Liver (tissue), 9 donors: ENCODE measurements around the gene BACH1. TPM values are rescaled to one million over a fixed set of nuclear protein-coding genes. Genes with fewer than 3 reads are reported as not detected.
A peak's percentile ranks its signal among the peaks of the same experiment; 100 is the strongest.

ENCODE experiments used
- DNase-seq: peaks from one replicate; pipeline ENCODE4 v3.0.0-alpha.2; 2017; ENCODE audit warnings: low spot score
- H3K27ac ChIP-seq, 2 donors: one replicate each; pipeline ENCODE4 v1.7.0; 2013; ENCODE audit warnings: inconsistent platforms in 2 of 2, low read length in 2 of 2, control low read depth in 1 of 2, low read depth in 1 of 2, mild to moderate bottlenecking in 1 of 2
- H3K27me3 ChIP-seq, 4 donors: one replicate each; pipeline versions ENCODE4 v1.6.1 to v1.7.0; 2013; ENCODE audit warnings: low read length in 3 of 4, inconsistent platforms in 1 of 4, mild to moderate bottlenecking in 1 of 4, moderate library complexity in 1 of 4; ENCODE audit not compliant: control insufficient read depth in 4 of 4, insufficient read depth in 4 of 4
- H3K36me3 ChIP-seq, 4 donors: one replicate each; pipeline versions ENCODE4 v1.6.1 to v1.7.0; 2013; ENCODE audit warnings: low read length in 3 of 4, mild to moderate bottlenecking in 3 of 4, low read depth in 1 of 4, moderate library complexity in 1 of 4; ENCODE audit not compliant: control insufficient read depth in 4 of 4, insufficient read depth in 3 of 4
- H3K4me1 ChIP-seq, 4 donors: one replicate each; pipeline versions ENCODE4 v1.6.1 to v1.7.0; 2013; ENCODE audit warnings: low read length in 3 of 4, mild to moderate bottlenecking in 3 of 4, moderate library complexity in 1 of 4; ENCODE audit not compliant: control insufficient read depth in 4 of 4, insufficient read depth in 4 of 4
- H3K4me3 ChIP-seq, 3 donors: one replicate each; pipeline versions ENCODE4 v1.6.1 to v1.7.0; 2013; ENCODE audit warnings: low read length in 3 of 3, control low read depth in 1 of 3, low read depth in 1 of 3, mild to moderate bottlenecking in 1 of 3
- H3K9ac ChIP-seq, 2 donors: one replicate each; pipeline ENCODE4 v1.7.0; 2013; ENCODE audit warnings: low read length in 2 of 2, mild to moderate bottlenecking in 2 of 2, moderate library complexity in 2 of 2, control low read depth in 1 of 2, low read depth in 1 of 2
- H3K9me3 ChIP-seq, 4 donors: one replicate each; pipeline versions ENCODE4 v1.6.1 to v1.7.0; 2013; ENCODE audit warnings: low read length in 3 of 4; ENCODE audit not compliant: control insufficient read depth in 4 of 4
- FOXA1 ChIP-seq: IDR thresholded peaks from 2 replicates; pipeline ENCODE4 v1.6.1; 2016; ENCODE audit warnings: antibody characterized with exemption
- YY1 ChIP-seq: IDR thresholded peaks from 2 replicates; pipeline ENCODE4 v1.6.1; 2016; ENCODE audit warnings: antibody characterized with exemption, mild to moderate bottlenecking
- WGBS: extraction: QIAGEN DNeasy Blood & Tissue Kit; methylation state at CpG from one replicate; pipeline ENCODE4 v1.1.7; 2013; 5-methylcytosine and 5-hydroxymethylcytosine counted together
- polyA plus RNA-seq, 2 donors: library from polyadenylated mRNA; stranded (reverse) in 1 of 2; unstranded in 1 of 2; fragments of 200-250 nt in 1 of 2; fragments of >200 nt in 1 of 2; fragmentation: Nextera tagmentation in 1 of 2; extraction: Ambion mirVana in 1 of 2; gene quantifications; one replicate each; pipeline versions ENCODE4 v1.2.1 to v1.2.3, GENCODE V29; 2013 to 2015
- total RNA-seq, 2 donors: library from RNA; depleted of rRNA; stranded (reverse); fragments of >200 nt; gene quantifications; one replicate each; pipeline ENCODE4 v1.2.3, GENCODE V29; 2014
- TF ChIP-seq, protein P1 (sequence below): IDR thresholded peaks from 2 replicates; pipeline ENCODE4 v1.6.1; 2016; ENCODE audit warnings: antibody characterized with exemption
- TF ChIP-seq, protein P2 (sequence below): IDR thresholded peaks from 2 replicates; pipeline ENCODE4 v1.6.1; 2016; ENCODE audit warnings: antibody characterized with exemption
- TF ChIP-seq, protein P3 (sequence below): IDR thresholded peaks from 2 replicates; pipeline ENCODE4 v1.6.1; 2016; ENCODE audit warnings: antibody characterized with exemption, mild to moderate bottlenecking
- donor health status: healthy.
- donor health status: healthy.
- donor health status: healthy.
- donor health status: healthy.
- donor health status: healthy.

BACH1 gene
- total and polyA plus RNA-seq, 4 donors, result 7.5 to 47.1 (median 19.9) TPM

DNA sequence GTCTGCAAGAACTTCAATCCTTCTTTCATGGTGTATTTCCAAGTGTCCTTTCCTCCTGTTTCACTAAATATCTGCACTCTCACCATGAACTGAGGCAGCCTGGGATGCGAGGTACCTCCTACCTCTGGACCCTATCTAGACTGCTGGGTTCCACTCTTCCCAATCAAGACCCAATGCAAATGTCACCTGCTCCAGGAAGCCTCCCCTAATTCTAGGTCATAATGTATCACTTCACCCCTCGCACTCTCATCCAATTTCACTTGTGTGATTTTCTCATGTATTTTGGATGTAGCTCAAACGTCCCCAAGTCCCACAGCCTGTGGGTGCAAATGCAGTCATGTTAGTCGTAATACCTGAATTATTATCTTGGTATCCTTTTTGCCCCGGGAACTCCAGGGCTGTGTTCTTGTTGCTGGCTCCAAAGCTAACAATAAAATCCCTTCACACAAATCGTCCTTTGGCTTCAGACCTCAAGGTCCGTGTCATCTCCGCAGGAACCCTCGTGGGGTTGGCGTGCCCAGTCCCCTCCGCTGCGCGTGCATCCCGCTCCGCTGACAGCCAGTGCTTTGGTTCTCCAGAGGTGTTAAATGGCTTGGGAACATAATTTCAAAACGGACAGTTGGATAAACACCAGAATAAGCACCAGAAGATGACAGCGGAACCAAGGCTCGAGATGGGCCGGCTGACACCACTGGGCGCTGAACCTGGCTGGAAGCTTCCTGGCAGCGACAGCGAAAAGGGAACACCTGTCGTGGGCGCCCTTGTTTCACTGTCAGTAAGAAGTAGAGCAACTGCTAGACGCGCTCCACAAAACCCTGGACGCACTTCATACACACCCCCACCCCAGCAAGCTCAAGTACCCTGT is 1.0 kb upstream of the BACH1 start:
- 44% methylated on average over 27 of the region's 27 CpGs for WGBS
- Histone ChIP-seq H3K36me3 (no peaks in the 10 kb centered on the region), H3K4me3 (peak overlapping the region; percentile 52 to 94 (median 70)), H3K9ac (peak overlapping the region in 1 of 2 donors; percentile 36), H3K27me3 (no peaks in the 10 kb centered on the region), H3K27ac (peak overlapping the region; percentile 84 to 97), H3K9me3 (no peaks in the 10 kb centered on the region), H3K4me1 (peaks cover 2 to 44% (median 26%) of the 10 kb centered on the region in 4 donors)
- no peak for DNase-seq
- TF ChIP-seq, protein P1, sequence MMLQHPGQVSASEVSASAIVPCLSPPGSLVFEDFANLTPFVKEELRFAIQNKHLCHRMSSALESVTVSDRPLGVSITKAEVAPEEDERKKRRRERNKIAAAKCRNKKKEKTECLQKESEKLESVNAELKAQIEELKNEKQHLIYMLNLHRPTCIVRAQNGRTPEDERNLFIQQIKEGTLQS, result no peak
- TF ChIP-seq, protein P2, sequence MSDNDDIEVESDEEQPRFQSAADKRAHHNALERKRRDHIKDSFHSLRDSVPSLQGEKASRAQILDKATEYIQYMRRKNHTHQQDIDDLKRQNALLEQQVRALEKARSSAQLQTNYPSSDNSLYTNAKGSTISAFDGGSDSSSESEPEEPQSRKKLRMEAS, result no peak
- TF ChIP-seq, protein P3, sequence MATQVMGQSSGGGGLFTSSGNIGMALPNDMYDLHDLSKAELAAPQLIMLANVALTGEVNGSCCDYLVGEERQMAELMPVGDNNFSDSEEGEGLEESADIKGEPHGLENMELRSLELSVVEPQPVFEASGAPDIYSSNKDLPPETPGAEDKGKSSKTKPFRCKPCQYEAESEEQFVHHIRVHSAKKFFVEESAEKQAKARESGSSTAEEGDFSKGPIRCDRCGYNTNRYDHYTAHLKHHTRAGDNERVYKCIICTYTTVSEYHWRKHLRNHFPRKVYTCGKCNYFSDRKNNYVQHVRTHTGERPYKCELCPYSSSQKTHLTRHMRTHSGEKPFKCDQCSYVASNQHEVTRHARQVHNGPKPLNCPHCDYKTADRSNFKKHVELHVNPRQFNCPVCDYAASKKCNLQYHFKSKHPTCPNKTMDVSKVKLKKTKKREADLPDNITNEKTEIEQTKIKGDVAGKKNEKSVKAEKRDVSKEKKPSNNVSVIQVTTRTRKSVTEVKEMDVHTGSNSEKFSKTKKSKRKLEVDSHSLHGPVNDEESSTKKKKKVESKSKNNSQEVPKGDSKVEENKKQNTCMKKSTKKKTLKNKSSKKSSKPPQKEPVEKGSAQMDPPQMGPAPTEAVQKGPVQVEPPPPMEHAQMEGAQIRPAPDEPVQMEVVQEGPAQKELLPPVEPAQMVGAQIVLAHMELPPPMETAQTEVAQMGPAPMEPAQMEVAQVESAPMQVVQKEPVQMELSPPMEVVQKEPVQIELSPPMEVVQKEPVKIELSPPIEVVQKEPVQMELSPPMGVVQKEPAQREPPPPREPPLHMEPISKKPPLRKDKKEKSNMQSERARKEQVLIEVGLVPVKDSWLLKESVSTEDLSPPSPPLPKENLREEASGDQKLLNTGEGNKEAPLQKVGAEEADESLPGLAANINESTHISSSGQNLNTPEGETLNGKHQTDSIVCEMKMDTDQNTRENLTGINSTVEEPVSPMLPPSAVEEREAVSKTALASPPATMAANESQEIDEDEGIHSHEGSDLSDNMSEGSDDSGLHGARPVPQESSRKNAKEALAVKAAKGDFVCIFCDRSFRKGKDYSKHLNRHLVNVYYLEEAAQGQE, result no peak

DNA sequence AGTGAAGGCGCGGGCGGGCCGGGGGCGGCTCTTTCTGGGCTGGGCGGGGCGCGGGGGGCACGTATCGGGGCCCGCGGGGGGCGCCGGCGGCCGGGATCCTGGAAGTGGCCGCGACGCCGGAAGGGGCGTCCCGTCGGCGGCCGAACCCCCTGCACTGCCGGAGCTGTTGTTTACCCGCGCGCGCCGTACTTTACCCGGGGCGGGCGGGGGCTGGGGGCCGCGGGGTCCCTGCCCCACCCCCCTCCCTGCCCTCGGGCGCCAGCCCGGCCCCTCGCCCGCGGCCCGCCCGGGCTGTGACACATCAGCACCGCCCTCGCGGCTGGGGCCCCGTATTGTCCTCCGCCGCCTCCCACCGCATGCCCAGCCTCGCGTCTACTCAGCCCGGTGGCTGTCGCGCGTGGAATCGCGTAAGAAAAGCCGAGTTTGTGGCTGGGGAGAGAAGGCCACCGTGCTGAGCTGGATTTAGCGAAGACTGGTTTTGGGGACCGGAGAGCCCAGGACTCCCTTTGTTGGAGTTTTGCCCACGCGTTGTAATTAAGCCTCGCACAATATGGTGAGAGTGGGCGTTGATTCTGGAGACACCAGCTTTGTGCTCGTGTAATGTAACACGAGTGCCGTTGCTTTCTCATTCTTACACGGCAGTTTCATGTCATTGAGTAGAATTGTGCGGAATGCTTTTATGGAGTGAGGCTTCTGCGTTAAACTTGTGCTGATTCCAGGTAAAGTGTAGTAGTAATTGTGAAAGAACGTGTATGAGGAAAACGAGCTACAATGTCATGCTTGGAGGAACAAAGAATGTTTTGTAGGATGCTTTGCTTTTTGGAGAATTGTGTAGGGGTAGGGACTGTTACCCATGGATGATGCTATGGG is 559 bp downstream of the BACH1 start:
- DNase-seq, result peak; percentile 78
- peak overlapping the region; percentile 84 to 97 for H3K27ac ChIP-seq
- H3K9ac ChIP-seq, result peak overlapping the region; percentile 64 to 95
- TF ChIP-seq, protein P3, result peak; percentile 11
- TF ChIP-seq YY1 (peak; percentile 42), FOXA1 (no peak)
- no peaks in the 10 kb centered on the region for H3K36me3 ChIP-seq
- peak overlapping the region; percentile 59 to 94 (median 88) for H3K4me3 ChIP-seq
- H3K4me1 ChIP-seq, result peaks cover 2 to 53% (median 33%) of the 10 kb centered on the region in 4 donors
- WGBS, result under 1% methylated on average over 75 of the region's 75 CpGs
- no peaks in the 10 kb centered on the region for H3K9me3 ChIP-seq
- H3K27me3 ChIP-seq, result no peaks in the 10 kb centered on the region
